NCI-H2196 (cell line): ENCODE data around the gene MAFG.

Experiments
- DNase-seq: peaks from one replicate; lab custom pipeline; 2025; ENCODE audit not compliant: unreplicated experiment; lab: John Stamatoyannopoulos, UW

Gene MAFG

DNA sequence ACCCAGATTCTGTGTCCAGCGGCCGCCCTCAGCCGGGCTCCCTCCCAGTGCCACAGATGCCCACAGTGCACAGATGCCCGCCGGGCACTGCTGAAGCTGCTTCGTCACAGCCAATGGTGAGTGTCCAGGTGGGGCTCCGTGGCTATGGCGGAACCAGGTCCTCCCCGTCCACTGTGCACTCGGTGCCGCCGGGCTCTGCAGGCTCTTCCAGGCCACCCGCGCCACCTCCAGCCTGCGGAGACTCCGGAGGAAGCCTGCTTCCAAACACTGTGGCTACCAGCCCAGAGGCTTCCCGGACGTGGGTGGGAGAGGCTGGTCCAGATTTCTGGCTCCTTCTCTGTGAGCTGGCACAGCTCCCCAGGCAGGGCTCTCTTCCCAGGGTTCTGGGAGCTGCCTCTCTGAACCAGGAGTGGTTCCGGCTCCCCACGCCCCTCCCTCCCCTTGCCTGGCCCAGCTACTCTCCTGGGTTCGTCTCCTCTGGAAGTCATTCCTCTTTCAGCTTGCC, 12.4 kb upstream of the MAFG start:
- no peak for DNase-seq

GRCh38 chr17:81939218-81939617, 11.7 kb upstream of the MAFG start:
- DNase-seq = no peak

- DNase-seq = no peak
Measured at GRCh38 chr17:81935709-81936084, 8.2 kb upstream of the MAFG start.

DNA sequence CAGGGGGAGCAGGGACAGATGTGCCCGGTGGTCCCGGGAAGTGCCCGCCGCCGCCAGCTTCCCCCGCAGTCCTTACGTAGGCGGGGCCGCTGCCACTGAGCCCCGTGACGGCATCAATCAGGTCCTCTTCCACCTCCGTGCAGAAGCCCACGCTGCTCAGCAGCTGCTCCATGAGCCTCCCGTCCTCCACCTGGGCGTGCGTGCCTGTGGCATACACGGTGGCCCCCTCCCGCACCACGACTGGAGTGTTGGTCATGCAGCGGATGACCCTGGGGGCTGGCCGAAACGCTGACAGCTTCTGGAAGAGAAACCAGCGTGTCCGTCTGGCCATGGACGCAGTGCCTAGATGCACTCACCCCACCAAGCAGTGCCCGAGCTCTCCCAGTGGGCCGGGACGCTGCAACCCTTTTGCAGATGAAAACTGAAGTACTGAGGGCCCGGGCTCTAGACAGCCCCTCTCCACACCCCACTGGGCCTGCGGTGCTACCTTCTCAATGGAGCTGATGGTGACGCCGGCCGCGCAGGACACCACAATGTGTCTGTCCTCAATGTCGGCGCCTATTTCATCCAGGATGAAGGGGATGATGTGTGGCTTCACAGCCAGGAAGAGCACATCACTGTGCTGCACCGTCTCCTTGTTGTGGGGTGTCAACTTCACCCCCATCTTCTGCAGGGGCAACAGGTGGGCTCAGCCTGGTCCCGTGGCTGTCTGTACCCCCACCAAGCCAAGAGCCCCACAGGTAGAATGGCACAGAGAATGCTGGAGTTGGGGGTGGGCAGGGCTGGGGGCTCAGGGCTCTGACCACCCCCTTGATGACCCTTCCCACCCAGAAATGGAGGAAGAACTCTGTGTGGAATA, 7.5 kb upstream of the MAFG start:
- no peak for DNase-seq

DNA sequence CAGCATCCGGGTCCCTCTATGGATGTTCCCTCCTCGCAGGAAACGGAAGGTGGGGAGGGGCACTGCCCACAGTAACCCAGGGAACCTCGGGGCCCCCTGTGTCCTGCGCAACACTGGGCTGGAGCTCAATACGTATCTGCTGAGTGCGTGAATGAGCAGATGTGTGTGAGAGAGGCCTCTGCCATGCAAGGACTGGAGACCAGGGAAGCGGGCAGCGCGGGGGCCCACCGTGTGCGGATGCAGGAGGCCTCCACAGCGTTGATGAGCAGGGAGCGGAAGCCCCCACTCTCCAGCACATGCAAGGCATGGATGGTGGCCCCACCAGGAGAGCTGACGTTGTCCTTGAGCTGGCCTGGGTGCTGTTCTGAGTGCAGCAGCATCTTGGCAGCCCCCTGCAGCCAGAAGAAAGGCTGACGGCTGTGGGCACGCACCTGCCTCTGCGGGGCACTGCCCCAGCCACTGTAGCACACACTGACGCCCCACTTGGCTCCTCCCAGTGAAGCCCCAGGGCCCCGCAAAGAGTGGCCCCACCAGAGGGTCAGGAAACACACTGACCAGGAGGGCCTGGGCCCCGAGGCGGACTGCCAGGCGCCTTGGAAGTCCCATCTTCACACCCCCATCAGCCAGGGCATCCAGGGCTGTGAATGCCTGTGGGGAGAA, 6.7 kb upstream of the MAFG start:
- DNase-seq = no peak

GRCh38 chr17:81933178-81933699, 5.7 kb upstream of the MAFG start:
- no peak for DNase-seq

DNA sequence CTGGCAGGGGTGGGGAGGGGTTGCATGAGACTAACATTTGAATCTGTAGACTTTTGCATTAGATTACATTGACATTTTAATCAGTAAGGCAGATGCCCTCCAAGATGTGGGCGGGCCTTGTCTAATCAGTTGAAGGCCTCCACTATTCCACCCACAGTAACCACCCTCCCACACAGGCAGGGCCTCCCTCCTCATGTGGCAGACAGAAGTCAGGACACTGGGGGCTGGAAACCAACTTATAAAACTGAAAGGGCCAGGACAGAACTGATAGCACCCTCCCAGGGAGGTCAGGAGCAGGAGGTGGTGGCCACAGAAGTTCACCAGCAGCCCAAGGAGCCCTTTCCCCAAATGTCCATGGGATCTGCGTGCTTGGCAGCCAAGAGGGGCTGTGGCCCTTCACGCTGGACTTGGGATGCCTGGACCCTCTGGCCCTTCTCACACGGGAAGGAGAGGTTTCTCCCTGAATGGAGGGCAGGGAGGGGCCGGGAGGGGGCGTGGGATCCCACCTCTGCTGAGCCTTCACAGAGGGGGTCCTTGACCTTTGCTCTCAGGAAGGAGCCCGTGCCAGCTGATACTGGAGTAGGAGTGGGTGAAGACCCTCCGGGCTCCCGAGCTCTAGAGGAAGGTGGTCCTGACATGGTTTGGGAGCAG, 4.9 kb upstream of the MAFG start:
- no peak for DNase-seq

DNA sequence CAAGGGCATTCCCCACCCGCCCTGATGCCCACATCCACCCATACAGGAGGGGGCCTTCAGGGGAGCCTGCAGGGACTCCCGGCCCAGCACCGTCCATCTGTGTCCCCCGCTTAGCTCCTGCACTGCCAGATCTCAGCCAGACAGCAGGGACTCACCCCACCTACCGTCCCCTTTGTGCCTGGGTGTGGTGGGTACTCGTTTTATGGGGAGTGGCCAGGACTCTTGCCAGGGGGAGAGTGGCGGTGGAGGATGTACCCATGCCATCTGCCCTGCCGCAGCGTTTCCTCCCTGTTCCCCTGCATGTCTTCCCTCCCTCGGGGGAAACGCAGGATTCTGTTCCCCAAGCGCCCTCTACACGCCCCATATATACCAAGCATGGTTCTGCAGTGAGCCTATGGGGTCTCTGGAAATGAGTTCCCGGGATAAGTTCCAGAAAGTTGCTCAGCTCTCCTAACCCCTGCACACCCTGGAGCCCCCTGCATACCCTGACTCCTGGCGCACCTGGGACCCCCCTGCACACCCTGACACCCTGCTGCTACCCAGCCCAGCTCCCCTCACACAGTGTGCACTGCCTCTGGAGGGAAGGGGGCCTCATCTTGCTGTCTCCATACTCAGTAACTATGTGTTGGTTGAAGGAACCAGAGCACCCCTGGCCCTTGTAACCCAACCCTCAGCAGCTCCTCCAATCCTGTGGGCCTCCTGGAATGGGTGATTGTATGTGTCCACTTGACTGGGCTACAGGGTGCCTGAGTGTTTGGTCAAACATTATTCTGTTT, 4.2 kb upstream of the MAFG start:
- no peak for DNase-seq

DNA sequence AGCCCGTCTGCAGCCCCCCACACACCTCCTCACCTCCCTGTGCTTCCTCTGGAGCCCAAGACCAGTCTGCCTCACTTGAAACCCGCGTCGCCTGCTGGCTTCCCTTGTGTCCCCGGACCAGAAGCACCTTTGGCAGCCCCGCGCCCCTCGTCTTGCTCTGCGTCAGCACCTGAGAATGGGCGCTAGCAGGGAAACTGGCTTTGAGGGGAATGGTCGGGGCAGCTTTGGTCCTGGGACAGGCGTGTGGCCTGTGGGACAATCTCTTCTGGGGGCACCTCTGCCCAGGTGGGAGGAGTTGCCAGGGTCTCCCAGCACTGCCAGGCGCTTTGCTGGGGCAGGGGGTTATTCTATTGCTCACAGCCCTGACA, 3.6 kb upstream of the MAFG start:
- DNase-seq = no peak

DNA sequence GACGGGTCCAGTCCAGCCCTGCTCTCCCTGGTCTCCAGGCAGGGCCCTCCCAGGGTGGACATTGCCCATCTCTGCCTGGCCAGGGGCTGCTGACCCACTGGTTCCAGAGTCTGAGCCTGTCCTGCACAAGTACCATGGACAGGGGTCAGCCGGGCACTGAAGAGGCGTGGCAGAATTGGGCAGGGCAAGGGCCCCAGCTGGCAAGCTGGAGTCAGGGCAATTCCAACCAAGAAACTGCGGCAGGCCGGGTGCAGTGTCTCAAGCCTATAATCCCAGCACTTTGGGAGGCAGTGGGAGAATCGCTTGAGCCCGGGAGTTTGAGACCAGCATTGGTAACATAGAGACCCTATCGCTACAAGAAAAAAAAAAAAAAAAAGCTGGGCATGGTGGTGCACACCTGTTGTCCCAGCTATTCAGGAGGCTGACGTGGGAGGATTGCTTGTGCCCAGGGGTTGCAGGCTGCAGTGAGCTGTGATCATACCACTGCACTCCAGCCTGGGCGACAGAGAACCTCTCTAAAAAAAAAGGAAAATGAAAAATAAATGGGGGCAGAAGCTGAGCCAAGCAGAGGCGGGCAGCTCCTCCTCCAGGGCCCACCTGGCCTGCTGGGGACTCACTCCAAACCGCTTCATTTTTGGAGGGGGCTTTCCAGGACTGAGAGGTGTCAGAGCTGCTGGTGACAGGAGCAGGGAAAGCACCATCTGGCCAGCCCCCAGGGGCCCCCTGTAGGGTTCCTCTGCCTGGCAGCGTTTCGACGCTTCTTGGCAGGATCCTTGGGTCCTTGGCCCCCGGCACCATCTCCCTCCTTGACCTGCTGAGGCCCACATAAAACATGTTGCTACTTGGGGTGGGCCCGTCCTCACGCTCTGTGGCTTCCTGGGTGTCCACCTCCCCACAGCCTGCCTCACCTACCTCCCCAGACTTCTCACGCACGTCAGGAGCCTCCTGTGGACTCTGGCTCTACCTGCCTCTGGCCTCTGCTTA, 2.9 kb upstream of the MAFG start:
- no peak for DNase-seq

DNA sequence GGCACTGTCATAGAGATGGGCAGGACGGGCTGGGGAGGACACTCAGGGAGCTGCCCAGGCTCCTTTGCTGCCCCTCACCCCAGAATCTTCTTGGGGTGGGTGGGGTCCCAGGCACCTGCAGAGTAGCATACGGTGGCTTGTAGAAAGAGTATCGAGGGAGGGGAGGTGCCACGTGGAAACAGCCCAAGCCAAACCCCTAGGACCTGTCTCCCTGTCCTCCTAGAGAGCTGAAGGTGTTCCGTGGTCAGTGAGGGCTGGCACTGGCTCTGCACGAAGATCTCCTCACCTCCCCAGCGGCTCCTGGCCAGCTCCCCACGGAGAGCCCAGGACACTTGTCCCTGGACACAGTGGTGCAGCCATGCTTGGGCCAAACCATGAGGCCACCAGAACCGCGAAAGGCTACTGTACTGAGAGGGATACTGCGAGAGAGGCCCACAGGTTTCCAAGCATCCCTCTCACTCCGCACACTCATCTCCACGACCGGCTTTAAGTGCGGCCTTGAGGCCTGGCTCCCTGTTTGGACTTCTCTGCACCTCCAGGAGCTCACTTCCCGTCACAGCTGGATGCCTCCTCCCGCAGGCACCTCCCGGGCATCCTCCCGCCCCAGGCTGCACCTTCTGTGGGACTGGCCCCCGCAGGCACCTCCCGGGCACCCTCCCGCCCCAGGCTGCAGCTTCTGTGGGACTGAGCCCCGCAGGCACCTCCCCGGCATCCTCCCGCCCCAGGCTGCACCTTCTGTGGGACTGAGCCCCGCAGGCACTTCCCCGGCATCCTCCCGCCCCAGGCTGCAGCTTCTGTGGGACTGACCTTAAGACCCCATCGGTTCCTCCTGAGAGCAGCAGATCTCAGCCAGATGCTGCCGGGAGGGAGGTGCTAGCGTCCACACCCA, 2.0 kb upstream of the MAFG start:
- no peak for DNase-seq

DNA sequence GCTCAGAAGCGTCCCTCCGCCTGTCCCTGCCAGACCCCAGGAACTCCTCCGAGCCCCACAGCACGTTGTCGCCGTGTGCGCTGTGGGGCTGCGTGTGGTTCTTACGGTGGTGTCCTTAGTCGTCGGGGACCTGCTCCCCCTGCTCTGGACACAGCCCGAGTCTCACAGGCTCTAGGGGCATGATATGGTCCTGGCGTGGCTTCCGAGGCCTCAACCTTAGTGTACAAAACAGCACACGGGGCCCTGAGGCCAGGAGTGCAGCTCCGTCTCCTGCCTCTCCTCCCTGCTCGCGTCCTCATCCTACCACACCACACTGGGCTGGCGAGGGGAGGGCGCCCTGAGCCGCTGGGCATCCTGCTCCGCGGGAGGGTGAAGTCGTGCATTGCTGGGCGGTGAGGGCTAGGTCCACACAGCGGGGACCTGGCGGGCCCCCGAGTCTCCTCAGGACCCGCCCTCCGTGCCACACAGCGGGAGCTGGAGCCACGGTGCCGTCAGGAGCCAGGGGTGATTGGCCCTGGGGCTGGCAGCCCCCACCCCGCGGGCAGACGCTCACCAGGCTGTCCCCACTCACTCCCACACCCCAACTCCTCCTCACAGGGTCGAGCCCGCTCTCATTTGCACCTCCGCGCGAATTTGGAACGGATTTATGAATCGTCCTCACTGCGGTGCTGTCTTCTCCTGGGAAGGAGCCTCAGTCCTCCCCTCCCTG, 1.2 kb upstream of the MAFG start:
- DNase-seq = no peak

- DNase-seq = no peak
Measured at GRCh38 chr17:81927152-81927652, 333 bp downstream of the MAFG start.

GRCh38 chr17:81926451-81927151, 934 bp downstream of the MAFG start:
- peak; percentile 75 for DNase-seq

DNA sequence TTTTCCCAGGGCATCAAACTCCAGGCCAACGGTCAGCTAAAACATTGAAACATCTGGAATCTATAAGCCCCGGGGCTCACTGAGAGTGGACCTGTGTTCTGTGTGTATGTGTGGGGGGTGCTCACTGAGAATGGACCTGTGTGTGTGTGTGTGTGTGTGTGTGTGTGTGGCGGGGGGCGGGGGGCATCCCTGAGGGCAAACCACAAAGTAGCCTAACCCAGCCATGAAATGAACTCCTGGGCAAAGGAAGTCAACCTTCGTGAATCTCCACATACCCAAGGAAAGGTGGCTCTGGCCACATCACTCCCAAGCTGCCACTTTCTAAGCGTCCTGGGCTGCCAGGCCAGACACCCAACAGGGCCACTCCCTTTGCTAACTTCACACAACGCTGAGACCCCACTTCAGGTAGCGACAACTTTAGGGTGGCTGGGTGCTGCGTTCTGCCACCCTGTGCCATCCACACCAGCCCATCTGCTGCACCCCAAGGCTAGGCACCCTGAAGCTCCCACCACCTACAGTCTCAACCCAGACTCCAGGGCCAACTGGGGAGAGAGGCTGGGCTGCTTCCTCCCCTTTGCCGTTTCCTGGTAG, 1.6 kb downstream of the MAFG start:
- DNase-seq = no peak

- no peak for DNase-seq
Measured at GRCh38 chr17:81924557-81925532, 2.7 kb downstream of the MAFG start.
